Karpas-422 (cell line): ENCODE results near the gene LPAR1. TPM values are rescaled to one million over a fixed set of nuclear protein-coding genes. Genes with fewer than 3 reads are reported as not detected.

Experiments used
- DNase-seq: peaks from one replicate; pipeline ENCODE4 v3.0.0-alpha.2; 2015
- H2AFZ ChIP-seq: fragments of 200-600 bp; sonication (generic); 2 replicates; pipeline ENCODE4 v1.6.1; 2014; ENCODE audit warnings: antibody characterized with exemption, low read length, mixed read lengths
- H3K27ac ChIP-seq: fragments of 200-600 bp; sonication (generic); 2 replicates; pipeline ENCODE4 v1.5.1; 2014; ENCODE audit warnings: mild to moderate bottlenecking, low read length, moderate library complexity
- H3K27me3 ChIP-seq: fragments of 200-600 bp; sonication (generic); 2 replicates; pipeline ENCODE4 v1.6.1; 2014; ENCODE audit warnings: low read length, mixed read lengths
- H3K36me3 ChIP-seq: fragments of 200-600 bp; sonication (generic); 2 replicates; pipeline ENCODE4 v1.6.1; 2014; ENCODE audit warnings: low read length, mixed read lengths; ENCODE audit not compliant: insufficient read depth
- H3K4me1 ChIP-seq: fragments of 200-600 bp; sonication (generic); 2 replicates; pipeline ENCODE4 v1.6.1; 2014; ENCODE audit warnings: mild to moderate bottlenecking, low read length, mixed read lengths
- H3K4me2 ChIP-seq: fragments of 200-600 bp; sonication (generic); 2 replicates; pipeline ENCODE4 v1.6.1; 2014; ENCODE audit warnings: low read length, low read depth, mild to moderate bottlenecking; ENCODE audit not compliant: poor library complexity, severe bottlenecking
- H3K4me3 ChIP-seq: fragments of 200-600 bp; sonication (generic); 2 replicates; pipeline ENCODE4 v1.5.1; 2014; ENCODE audit warnings: mild to moderate bottlenecking, antibody characterized with exemption, low read length, mixed read lengths
- H3K79me2 ChIP-seq: fragments of 200-600 bp; sonication (generic); 2 replicates; pipeline ENCODE4 v1.6.1; 2014; ENCODE audit warnings: mild to moderate bottlenecking, low read length, mixed read lengths
- H3K9ac ChIP-seq: fragments of 200-600 bp; sonication (generic); 2 replicates; pipeline ENCODE4 v1.6.0; 2014; ENCODE audit warnings: low read length
- H3K9me2 ChIP-seq: fragments of 200-600 bp; sonication (generic), shearing (Covaris generic); replicated peaks from 2 replicates; pipeline ENCODE4 v1.6.0; 2014; ENCODE audit warnings: mild to moderate bottlenecking, low read length, moderate library complexity; ENCODE audit not compliant: insufficient read depth
- H3K9me3 ChIP-seq: fragments of 300-700, 200-600 bp; sonication (generic); 2 replicates; pipeline ENCODE4 v1.6.1; 2014; ENCODE audit warnings: low read length, mixed read lengths
- H4K20me1 ChIP-seq: fragments of 200-600 bp; sonication (generic); 2 replicates; pipeline ENCODE4 v1.6.1; 2014; ENCODE audit warnings: mild to moderate bottlenecking, antibody characterized with exemption, low read length, low read depth; ENCODE audit not compliant: insufficient read depth
- total RNA-seq: library from RNA; depleted of rRNA; stranded (reverse); fragments of >200 nt; shearing (Covaris generic); gene quantifications from 2 replicates; pipeline ENCODE4 v1.2.3, GENCODE V29; 2014; ENCODE audit warnings: low replicate concordance

The LPAR1 gene
- total RNA-seq, 1 experiment from 2014 or later: not detected

DNA sequence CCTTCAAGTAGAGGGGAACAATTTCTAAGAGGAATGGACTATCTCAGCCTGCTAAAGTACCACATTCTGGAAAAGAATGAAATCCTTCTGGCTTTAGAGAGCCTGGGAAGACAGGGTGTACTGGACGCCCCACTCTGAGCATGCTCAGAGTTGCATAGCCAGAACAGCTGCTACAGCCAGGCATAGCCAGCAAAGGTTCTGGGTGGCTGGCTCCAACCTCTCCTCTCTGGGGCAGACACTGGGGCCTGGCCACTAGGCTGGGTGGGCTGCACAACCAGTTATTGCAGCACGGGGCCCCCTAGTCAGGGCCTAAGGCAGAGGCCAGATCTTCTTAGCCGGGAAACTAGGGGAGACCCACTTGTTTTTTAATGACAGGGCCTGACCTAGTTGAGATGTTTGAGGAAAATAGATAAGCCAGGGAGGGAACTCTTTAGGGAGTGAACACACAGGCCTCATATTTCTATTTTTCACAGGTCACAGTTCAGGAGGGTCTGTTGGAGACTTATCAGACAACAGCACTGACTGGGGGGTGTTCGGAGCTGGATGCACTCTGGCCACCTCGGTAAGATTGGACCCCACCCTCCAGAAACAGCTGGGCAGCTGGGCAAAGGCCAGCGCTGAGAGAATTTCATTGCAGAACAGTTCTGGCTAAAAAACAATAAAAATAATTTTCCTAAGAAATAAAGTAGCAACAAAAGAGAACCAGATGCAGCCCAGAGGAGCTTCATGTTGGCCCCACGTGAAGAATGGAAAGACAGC, 142.9 kb downstream of the LPAR1 start:
- Histone ChIP-seq H3K4me1 (no peaks in the 10 kb centered on the region), H2AFZ (no peak overlapping the region)

GRCh38 chr9:110894731-110895130, 143.5 kb downstream of the LPAR1 start:
- Histone ChIP-seq H3K4me2 (no peak overlapping the region), H3K27ac (no peak overlapping the region), H3K9me2 (no peaks in the 10 kb centered on the region), H3K4me1 (no peaks in the 10 kb centered on the region), H3K4me3 (no peak overlapping the region), H3K36me3 (no peaks in the 10 kb centered on the region), H3K9ac (no peak overlapping the region), H2AFZ (no peak overlapping the region), H3K9me3 (no peaks in the 10 kb centered on the region), H3K79me2 (no peaks in the 10 kb centered on the region), H3K27me3 (no peaks in the 10 kb centered on the region), H4K20me1 (no peaks in the 10 kb centered on the region)
- DNase-seq: no peak

More for the DNA sequence above, 142.9 kb downstream of the LPAR1 start:
- H3K4me3 ChIP-seq: no peak overlapping the region
- no peaks in the 10 kb centered on the region for H4K20me1 ChIP-seq
- no peak for DNase-seq
- no peaks in the 10 kb centered on the region for H3K27me3 ChIP-seq
- no peaks in the 10 kb centered on the region for H3K9me3 ChIP-seq
- no peaks in the 10 kb centered on the region for H3K9me2 ChIP-seq
- no peak overlapping the region for H3K27ac ChIP-seq
- no peaks in the 10 kb centered on the region for H3K36me3 ChIP-seq
- no peaks in the 10 kb centered on the region for H3K79me2 ChIP-seq
- no peak overlapping the region for H3K9ac ChIP-seq
- no peak overlapping the region for H3K4me2 ChIP-seq

GRCh38 chr9:110892689-110893088, 145.6 kb downstream of the LPAR1 start:
- Histone ChIP-seq H3K4me3 (no peak overlapping the region), H3K27me3 (no peaks in the 10 kb centered on the region), H3K27ac (no peak overlapping the region), H3K4me2 (no peak overlapping the region), H3K4me1 (no peaks in the 10 kb centered on the region), H3K79me2 (no peaks in the 10 kb centered on the region), H3K36me3 (no peaks in the 10 kb centered on the region), H3K9me2 (no peaks in the 10 kb centered on the region), H3K9ac (no peak overlapping the region), H4K20me1 (no peaks in the 10 kb centered on the region), H2AFZ (no peak overlapping the region), H3K9me3 (no peaks in the 10 kb centered on the region)
- no peak for DNase-seq

GRCh38 chr9:110891760-110892159, 146.5 kb downstream of the LPAR1 start:
- no peak overlapping the region for H3K4me3 ChIP-seq
- no peak overlapping the region for H3K27ac ChIP-seq
- no peaks in the 10 kb centered on the region for H3K79me2 ChIP-seq
- no peak overlapping the region for H3K9ac ChIP-seq
- H3K9me3 ChIP-seq: no peaks in the 10 kb centered on the region
- no peaks in the 10 kb centered on the region for H4K20me1 ChIP-seq
- H3K4me1 ChIP-seq: no peaks in the 10 kb centered on the region
- no peaks in the 10 kb centered on the region for H3K36me3 ChIP-seq
- no peaks in the 10 kb centered on the region for H3K9me2 ChIP-seq
- DNase-seq: no peak
- H3K4me2 ChIP-seq: no peak overlapping the region
- peak overlapping the region; percentile 24; the same call in 1 of the 2 replicates for H2AFZ ChIP-seq
- H3K27me3 ChIP-seq: no peaks in the 10 kb centered on the region

DNA sequence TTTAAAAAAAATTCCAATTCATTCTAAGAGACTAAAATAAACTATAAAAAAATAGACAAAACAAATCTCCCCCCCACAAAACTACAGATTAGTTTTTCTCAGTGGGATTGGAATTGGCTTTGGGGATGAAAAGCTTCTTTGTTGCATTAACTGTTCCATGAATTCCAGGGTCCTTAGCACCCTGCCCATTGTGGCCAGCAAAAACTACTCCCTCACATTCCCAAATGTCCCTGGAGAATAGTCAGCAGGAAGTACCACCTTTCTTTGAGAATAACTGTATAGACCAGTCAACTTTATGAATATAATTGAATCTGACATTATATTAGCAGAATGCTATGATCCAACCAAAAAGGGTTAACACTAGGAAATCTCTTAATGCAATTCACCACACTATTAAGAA, 147.9 kb downstream of the LPAR1 start:
- Histone ChIP-seq H3K9ac (no peak overlapping the region), H4K20me1 (no peaks in the 10 kb centered on the region), H3K4me3 (no peak overlapping the region), H3K27me3 (no peaks in the 10 kb centered on the region), H3K4me2 (no peak overlapping the region), H3K4me1 (no peaks in the 10 kb centered on the region), H3K79me2 (no peaks in the 10 kb centered on the region), H3K36me3 (no peaks in the 10 kb centered on the region), H3K9me3 (no peaks in the 10 kb centered on the region), H3K27ac (no peak overlapping the region), H3K9me2 (no peaks in the 10 kb centered on the region), H2AFZ (no peak overlapping the region)
- DNase-seq: no peak

- Histone ChIP-seq H3K9ac (no peak overlapping the region), H2AFZ (no peak overlapping the region), H3K4me1 (no peaks in the 10 kb centered on the region), H3K9me2 (no peaks in the 10 kb centered on the region), H3K27me3 (no peaks in the 10 kb centered on the region), H4K20me1 (no peaks in the 10 kb centered on the region), H3K79me2 (no peaks in the 10 kb centered on the region), H3K4me2 (no peak overlapping the region), H3K9me3 (no peaks in the 10 kb centered on the region), H3K36me3 (no peaks in the 10 kb centered on the region), H3K27ac (no peak overlapping the region), H3K4me3 (no peak overlapping the region)
- no peak for DNase-seq
Observed at GRCh38 chr9:110887276-110887675, 151.0 kb downstream of the LPAR1 start.

DNA sequence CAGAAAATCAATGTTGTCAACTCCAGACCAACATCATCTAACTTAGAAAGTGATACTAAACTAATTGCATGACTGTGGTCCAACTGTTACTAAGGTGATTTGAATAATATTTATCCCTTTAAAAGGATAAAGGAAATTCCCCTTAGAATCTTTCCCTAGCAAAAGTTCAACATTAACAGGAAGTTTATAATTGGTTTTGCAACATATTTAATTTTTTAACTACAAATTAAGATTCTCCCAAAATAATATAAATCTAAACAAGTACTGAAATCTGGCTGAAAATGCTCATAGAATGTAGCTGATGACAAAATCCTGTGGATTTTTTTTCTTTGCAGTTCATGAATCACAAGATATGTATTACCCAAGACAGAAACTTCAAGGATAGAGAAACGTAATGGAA, 151.4 kb downstream of the LPAR1 start:
- no peak for DNase-seq

DNA sequence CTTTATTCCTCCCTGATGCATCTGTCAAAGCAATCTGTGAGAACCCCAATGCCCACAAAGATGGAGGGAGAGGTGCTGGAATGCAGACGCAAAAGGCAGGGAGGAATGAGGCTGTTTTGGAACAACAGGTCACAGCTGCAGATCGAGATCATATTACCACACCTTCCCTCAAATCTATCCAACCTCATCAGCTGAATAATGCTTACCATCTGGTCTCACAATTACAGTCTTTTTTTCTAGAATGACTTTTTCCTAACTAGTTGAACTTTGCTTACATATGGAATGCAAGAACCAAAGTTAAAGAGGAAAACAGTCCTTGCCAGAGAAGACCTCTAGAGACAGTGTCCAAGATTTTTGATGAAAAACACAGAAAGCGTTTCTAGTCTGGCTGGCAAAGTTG, 158.1 kb downstream of the LPAR1 start:
- Histone ChIP-seq H3K79me2 (no peaks in the 10 kb centered on the region), H2AFZ (no peak overlapping the region), H3K27me3 (no peaks in the 10 kb centered on the region), H3K4me3 (no peak overlapping the region), H3K9me3 (no peaks in the 10 kb centered on the region), H3K9me2 (no peaks in the 10 kb centered on the region), H4K20me1 (no peaks in the 10 kb centered on the region), H3K36me3 (no peaks in the 10 kb centered on the region), H3K9ac (no peak overlapping the region), H3K4me1 (no peaks in the 10 kb centered on the region), H3K4me2 (no peak overlapping the region), H3K27ac (no peak overlapping the region)
- DNase-seq: no peak

More for the DNA sequence above, 151.4 kb downstream of the LPAR1 start:
- Histone ChIP-seq H3K9me3 (no peaks in the 10 kb centered on the region), H4K20me1 (no peaks in the 10 kb centered on the region), H3K4me3 (no peak overlapping the region), H2AFZ (no peak overlapping the region), H3K9me2 (no peaks in the 10 kb centered on the region), H3K4me1 (no peaks in the 10 kb centered on the region), H3K27ac (no peak overlapping the region), H3K4me2 (no peak overlapping the region), H3K36me3 (no peaks in the 10 kb centered on the region), H3K79me2 (no peaks in the 10 kb centered on the region), H3K9ac (no peak overlapping the region), H3K27me3 (no peaks in the 10 kb centered on the region)
